G401 (cell line): ENCODE results near the gene DLG1. TPM values are rescaled to one million over a fixed set of nuclear protein-coding genes. Genes with fewer than 3 reads are reported as not detected.
A peak's percentile ranks its signal among the peaks of the same experiment; 100 is the strongest.
"Not testable (repeated sequence)": the region's sequence is repeated elsewhere in the genome, so short reads cannot be mapped to it uniquely, and the experiment has no call there.

Source experiments
- DNase-seq: peaks from one replicate; pipeline ENCODE4 v3.0.0-alpha.2; 2015; ENCODE audit warnings: low spot score
- in situ Hi-C: cut with HindIII; loops from 2 replicates; pipeline ENCODE4 v1.10.0; 2016; ENCODE audit warnings: low sequenced_read_pairs, mixed read lengths
- total RNA-seq: library from RNA; depleted of rRNA; stranded (reverse); fragments of >200 nt; shearing (Covaris generic); gene quantifications from 2 replicates; pipeline ENCODE4 v1.2.3, GENCODE V29; 2014

Gene DLG1
- total RNA-seq, 1 experiment from 2014 or later = 35.0 TPM

DNA sequence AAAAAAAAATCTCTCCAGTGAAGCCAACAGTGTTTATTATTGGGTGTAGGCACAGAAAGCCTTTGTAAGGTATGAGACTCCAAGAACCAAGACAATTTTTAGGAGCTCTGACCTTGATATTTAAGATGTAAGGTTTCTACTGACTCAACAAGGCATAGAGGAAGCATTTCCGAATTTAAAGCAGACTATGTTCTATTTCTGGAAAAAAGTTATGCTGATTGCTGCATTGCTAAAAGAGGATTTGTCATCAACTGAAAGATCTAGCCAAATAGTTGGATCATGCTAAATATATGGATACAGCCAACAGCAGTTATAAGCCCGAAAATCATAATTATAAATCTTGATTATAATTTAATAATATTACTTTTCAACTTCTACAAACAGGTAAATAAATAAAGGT, 215.5 kb downstream of the DLG1 start:
- in situ Hi-C loops = no loop called here
- DNase-seq = no peak

DNA sequence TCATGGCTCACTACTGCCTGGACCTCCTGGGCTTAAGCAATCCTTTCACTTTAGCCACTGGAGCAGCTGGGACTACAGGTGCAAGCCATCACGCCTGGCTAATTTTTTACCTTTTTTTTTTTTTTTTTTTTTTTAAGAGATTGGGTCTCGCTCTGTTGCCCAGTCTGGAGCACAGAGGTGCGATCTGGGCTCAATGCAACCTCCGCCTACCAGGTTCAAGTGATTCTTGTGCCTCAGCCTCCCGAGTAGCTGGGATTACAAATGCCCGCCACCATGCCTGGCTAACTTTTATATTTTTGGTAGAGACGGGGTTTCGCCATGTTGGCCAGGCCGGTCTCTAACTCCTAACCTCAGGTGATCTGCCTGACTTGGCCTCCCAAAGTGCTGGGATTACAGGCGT, 218.1 kb downstream of the DLG1 start:
- DNase-seq = no peak
- in situ Hi-C loops = no loop called here

DNA sequence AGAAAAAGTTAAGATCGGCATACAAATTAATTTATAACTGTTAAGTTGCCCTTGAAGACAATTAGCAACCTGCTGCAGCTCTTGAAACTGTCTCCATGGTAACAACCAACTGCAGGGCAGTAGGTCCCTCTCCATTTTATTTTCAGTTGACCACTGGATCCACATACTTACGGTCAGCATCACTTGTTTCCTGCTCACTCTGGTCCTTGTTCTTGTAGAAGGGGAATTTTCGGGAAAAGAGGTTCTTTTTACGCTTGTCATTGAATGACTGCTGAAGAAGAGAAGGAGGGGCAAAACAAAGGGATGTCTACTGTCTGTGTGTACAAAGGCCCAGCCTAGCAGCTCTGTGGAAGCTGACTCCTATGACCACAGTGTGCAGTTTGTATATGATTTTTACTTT, 222.0 kb downstream of the DLG1 start:
- in situ Hi-C loops = no loop called here
- peak; percentile 17 for DNase-seq

DNA sequence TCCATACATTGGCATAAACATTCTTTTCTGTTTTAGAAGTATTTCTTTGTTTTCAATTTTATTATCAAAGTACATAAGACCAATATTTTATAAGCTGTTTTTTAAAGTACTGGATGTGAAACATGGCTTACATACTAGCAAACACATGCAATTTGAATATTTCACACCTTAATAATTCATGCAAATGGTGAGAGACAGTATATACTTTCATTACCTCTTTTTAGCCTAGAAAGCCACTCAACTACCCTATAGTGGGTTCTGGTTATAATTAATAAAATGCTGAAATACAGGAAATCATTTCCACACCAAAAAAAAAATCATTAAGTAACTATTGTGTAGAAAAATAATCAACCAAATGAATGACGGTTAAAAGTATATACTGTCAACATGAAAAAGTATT, 230.3 kb downstream of the DLG1 start:
- in situ Hi-C loops = no loop called here

DNA sequence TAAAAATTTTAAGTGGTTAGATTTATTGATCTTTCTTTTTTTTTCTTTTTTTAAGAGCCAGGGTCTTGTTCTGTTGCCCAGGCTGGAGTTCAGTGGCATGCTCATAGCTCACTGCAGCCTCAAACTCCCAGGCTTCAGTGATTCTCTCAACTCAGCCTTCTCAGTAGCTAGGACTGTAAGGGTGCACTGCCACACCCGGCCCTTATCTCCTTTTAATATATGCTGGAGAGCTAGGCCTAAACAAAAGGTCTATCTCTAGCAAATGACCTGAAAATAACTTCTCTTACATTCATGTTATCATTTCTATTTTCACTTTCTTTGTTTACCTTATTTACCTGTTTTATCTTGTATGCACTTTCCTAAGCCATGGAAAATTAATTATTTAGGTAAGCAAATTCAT, 233.6 kb downstream of the DLG1 start:
- DNase-seq = no peak
- in situ Hi-C loops = loop anchor here (5.0 kb wide), 1 partner anchor 38 kb away; no protein-coding TSS in a partner anchor

More for the DNA sequence above, 230.3 kb downstream of the DLG1 start:
- DNase-seq = no peak

DNA sequence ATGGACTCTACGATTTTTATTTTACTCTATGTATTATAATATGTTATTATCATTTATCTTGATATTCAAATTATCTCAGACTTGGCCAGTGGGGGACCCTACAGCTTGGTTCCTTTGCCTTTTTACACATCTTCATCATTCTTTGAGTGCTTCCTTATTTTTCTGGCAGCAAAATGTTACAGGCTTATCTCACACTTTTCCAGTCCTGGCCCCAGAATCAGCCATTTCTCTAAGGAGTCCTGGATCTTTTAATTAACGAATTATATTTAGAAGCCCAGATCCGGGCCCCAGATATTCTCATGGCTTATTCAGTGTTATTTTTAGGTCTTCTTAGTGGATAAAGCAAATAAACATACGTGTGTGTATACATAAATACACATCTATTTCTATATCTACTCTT, 236.0 kb downstream of the DLG1 start:
- in situ Hi-C loops = loop anchor here (5.0 kb wide), 1 partner anchor 40 kb away; no protein-coding TSS in a partner anchor

DNA sequence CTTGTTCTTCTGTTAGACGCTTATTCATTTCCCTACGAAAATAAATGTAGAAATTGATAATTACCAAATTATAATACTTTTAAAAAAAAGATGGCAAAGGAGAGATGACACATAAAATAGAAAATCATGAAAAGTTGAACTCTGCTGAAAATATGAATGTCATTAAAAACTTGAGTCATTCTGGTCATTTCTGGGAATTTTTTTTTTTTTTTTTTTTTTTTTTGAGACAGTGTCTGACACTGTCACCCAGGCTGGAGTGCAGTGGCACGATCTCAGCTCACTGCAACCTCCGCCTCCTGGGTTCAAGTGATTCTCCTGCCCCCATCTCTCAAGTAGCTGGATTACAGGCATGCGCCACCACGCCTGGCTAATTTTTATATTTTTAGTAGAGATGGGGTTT, 246.8 kb downstream of the DLG1 start:
- in situ Hi-C loops, DNase-seq: not testable (repeated sequence)

More for the DNA sequence above, 236.0 kb downstream of the DLG1 start:
- DNase-seq = no peak

DNA sequence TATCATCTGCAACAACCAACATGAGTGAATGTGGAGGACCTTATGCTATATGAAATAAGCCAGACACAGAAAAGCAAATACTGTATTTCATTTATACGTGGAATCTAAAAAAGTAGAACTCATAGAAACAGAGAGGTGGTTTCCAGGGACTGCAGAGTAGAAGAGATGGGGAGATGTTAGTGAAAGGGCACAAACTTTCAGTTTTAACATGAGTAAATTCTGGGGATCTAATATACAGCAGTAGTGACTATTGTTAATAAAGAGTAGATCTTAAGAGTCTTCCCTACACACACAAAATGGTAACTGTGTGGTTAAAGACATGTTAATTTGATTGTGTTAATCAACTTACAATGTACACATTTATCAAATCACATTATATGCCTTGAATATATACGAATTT, 247.9 kb downstream of the DLG1 start:
- no peak for DNase-seq
- in situ Hi-C loops = no loop called here

DNA sequence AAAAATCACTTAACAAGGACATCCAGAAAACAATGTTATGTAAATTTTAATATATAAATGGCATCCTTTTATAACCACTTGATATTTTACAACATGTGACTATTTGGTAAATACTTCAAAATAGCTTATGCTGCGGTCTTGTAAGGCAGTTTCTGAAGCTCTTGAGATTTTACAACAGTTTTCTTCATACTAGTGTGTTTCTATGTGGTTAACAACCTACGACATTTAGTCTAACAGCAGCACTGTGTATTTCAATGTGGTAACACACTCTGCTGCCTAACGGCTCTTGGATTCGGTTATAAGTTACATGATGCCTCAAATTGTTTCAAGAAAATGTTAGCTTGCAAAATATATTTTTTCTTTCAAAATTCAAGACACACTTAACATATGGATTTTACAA, 255.9 kb downstream of the DLG1 start:
- in situ Hi-C loops = no loop called here
- no peak for DNase-seq

DNA sequence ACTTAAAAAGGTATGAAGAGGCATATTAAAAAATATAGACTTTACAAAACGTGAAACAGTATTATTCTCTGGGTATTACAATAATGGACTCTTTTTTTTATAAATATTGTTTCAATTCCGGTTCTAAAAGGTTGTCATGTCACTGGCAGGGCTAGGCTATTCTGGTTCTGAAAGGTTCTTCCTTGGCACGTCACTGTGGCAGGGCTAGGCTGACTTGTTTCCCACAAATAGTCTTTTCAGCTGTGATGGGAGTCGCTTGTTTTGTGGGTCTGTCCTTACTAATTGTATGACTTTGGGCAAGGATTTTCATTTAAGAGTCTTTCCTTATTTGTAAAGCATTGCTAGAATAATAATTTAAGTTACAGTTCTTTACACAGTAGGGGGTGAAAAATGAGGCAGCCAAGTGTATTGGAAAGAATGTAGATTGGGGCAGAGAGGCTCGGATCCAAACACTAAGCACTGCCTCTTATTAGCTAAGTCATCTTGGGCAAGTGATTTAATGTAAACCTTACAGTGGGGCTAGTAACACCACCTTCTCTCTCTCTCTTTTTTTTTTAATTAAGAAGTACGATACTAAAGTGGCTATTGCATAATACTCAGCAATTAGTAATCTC, 256.4 kb downstream of the DLG1 start:
- DNase-seq = no peak
- in situ Hi-C loops = no loop called here

DNA sequence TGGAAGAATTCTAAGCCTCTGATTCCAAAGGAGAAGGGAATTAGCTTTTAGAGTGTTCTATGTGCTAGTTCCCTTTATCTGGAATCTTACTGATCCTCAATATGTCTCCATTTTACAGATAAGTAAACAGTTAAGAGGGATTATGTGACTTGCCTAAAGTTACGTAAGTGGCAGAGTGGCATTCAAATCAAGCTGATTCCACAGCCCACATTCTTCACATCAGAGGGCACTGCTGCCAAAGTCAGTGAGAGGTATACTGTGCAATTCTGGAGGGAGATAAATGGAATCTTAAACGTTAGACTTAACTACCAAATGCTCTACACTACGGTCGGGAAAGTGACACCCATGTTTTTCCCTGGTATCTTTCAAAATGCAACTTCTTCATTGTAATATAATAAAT, 257.8 kb downstream of the DLG1 start:
- in situ Hi-C loops = no loop called here
- DNase-seq = no peak

DNA sequence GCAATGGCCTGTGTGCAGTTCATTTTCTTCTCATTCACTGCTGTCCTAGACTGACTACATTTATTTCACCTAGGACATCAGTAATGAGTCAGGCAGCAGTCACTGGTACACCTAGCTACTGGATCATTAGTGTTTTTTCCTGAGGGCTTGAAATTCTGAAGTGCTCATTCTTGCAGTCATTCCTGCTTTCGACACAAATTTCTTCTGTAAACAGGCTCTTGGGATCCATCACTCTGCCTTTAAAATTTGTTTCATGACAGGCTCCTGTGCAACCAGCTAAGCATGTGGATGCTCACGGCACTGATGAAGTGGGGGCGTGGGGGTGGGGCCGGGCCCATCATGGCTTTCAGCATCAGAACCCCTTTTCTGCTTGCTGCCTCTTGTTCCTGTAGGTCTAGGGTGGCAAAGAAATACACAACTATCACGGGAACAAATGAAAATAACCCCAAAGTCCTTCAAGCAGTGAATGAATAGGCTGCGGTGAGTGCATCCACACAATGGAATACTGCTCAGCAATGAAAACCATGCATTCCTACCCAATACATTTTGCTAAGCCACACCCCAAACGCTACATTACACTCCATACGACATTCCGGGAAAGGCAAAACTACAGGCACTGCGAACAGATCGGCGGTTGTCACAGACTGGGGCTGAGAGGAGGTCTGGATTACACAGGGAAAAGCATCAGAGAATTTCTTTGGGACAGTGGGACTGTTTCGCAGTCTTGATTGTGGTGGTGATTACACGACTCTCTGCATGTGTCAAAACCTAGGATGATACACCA, 259.5 kb downstream of the DLG1 start:
- in situ Hi-C loops = loop anchor here (5.0 kb wide), 1 partner anchor 42 kb away; no protein-coding TSS in a partner anchor
- DNase-seq = no peak

DNA sequence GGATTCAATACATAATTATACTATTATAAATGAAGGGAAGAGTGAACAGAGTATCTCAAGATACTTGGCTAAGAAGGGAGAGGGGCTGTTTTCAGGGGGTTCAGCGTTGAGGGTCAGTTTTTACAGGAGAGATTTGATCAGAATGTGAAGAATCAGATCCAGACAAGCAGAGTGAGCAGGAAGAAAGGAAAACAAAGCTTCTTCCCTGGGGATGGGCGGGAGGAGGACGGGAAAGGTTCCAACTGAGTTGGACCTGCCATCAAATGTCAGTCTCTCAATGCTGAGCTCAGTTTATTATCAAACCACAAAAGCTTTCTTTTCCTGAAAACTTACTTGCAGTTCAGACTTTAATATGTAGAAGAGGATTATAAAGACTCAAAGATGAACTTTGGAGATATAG, 262.8 kb downstream of the DLG1 start:
- no peak for DNase-seq
- in situ Hi-C loops = loop anchor here (5.0 kb wide), 1 partner anchor 38 kb away; no protein-coding TSS in a partner anchor

DNA sequence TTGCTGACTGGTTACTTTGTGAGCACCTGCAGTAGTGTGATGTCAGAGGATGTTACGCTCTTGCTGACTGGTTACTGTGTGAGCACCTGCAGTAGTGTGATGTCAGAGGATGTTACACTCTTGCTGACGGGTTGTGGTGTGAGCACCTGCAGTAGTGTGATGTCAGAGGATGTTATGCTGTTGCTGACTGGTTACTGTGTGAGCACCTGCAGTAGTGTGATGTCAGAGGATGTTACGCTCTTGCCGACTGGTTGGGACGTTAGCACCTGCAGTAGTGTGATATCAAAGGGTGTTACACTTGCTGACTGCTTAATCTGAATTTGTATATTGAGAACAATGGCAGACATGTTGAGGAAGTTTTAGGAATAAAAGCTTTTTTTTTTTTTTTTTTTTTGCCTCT, 263.6 kb downstream of the DLG1 start:
- in situ Hi-C loops = loop anchor here (5.0 kb wide), 1 partner anchor 37 kb away; no protein-coding TSS in a partner anchor
- not testable (repeated sequence) for DNase-seq

DNA sequence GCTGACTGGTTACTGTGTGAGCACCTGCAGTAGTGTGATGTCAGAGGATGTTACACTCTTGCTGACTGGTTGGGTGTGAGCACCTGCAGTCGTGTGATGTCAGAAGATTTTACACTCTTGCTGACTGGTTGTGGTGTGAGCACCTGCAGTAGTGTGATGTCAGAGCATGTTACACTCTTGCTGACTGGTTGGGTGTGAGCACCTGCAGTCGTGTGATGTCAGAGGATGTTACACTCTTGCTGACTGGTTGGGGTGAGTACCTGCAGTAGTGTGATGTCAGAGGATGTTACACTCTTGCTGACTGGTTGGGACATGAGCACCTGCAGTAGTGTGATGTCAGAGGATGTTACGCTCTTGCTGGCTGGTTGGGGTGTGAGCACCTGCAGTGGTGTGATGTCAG, 264.6 kb downstream of the DLG1 start:
- DNase-seq, in situ Hi-C loops: not testable (repeated sequence)

DNA sequence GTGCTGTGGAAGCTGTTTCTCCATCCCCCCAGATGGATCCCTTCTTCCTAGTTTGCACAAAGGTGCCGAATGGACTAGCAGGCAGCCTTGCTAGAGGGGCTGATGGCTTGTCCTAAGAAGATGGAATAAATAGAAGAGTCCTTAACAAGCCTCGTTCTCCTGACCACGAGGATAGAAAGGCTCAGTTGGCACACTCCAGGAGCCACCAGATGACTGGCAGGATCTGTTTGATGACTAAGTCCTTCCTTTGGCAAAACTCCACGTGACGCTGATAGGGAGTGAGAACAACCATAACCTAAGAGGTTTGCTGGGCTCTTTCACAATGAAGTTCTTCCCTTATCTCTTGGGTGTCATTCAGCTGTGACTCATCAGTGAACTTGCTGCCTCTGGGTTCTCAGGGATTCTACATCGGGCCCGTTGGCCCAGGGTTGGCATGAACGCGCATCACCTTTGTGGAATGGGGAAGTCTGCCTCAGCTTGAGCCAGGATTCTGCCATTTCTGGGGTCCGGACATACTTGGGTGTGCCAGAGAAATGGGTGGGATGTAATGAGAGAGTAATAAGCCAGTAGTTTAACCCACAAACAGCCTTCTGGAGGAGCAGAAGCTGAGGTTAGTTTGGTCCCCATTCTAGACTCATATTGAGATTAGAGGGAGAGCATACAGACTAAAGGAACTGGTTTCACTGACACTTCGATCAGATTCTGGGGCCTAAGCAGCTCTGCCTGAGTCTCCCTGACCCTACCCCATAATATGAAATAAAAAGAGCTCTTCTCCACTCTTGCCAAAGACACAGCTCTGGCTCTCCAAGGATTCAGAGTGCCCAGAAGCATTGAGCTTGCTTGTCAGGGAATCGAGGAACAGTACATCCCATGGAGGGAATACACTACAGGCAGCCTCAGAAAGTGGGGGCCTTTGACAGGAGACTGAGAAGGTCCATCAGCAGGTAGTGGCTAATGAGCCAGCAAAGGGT, 266.8 kb downstream of the DLG1 start:
- DNase-seq = peak; percentile 59
- in situ Hi-C loops = no loop called here

DNA sequence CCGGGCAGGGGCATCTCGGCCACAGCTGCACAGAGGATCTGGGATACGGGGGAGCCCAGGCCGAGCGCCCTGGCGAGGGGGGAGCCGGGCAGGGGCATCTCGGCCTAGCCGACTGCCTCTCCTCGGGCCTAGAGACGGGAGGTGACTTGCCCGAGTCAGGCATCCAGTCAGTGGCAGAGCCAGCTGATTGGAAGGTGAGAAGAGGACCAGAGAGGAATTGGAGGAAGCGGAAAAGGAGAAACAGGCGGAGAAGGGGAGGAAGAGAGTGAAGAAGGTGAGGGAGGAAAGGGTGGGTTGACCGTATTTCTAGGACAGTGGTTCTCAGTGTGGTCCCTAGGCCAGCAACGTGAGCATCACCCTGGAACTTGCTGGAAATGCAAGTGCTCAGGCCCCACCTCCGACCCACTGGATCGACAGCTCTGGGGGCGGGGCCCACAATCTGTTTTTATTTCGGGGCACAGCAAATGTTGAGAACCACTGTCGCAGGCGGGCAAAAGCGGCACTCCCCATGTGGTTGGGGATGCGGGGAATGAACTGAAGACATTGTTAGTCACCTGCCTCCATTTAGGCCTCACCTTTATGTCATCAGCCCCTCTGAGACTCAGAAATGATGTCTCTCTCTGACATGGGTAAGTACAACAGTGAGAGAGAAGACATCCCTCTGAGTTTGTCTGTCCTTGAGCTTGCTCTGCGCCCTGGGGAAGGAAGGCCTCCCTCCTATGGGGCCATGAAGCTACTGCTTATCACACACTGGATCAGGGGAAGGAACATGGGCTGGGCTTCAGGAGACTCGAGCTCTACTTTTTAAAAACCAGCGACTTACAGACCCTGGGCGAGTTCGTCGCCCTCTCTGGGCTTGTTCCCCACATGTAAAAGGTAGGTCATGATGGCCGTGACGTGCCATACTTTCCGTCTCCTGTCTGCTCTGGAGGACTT, 267.8 kb downstream of the DLG1 start:
- DNase-seq = no peak
- in situ Hi-C loops = no loop called here

DNA sequence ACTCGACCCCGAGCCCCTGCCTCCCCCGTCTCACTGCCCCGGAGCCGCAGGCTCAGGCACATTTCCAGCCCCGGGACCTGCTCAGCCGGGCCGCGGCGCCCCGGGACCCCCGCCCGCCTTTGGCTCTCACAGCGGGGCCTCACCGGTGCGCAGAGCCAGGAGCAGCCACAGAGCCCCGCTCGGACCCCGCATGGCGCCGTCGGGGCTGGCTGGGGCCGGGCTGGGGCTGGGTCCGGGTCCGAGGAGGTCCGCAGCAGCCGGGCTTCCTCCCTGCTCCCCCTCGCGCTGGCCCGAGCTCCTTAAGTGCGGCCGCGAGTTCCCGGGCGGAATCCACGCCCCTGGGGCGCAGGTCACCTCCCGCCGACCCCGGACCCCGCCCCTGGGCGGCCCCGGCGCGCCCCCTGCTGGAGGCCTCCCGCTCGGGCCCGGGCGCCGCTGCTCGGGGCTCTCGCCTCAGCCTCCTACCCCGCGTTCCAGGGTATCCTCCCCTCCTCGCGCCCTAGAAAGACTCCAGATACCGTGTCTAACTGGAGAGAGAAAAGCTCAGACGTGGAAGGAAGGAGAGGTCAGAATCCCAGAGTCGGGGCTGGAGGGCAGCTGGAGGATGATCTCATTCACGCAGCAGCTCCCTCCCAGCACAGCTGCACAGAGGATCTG, 268.8 kb downstream of the DLG1 start, which contains the start of gene MELTF:
MELTF (minus strand) TSS at position 307 of the 657 bp plus-strand sequence; CDS start at position 192, 115 bp downstream.
- DNase-seq = no peak
- in situ Hi-C loops = no loop called here
